ENCODE results near the gene HPX.

The HPX gene

GRCh38 chr11:6415797-6416196, 25.0 kb downstream of the HPX start:
- Histone ChIP-seq H3K4me3 (replicated peaks; ENCODE audit: insufficient read depth, low read length) (no peak overlapping the region), H3K27me3 (ENCODE audit: insufficient read depth, poor library complexity, severe bottlenecking) (peaks cover 32% of the 10 kb centered on the region), H3K27ac (replicated peaks) (no peak overlapping the region)
- DNase-seq (ENCODE audit: low read depth in 1 of 2, low spot score in 1 of 2): no peak
- TF ChIP-seq CTCF (IDR thresholded peaks at IDR 0.05; ENCODE audit: insufficient read depth, low read length): no peak

GRCh38 chr11:6414874-6415328, 25.9 kb downstream of the HPX start:
- Histone ChIP-seq H3K4me3 (replicated peaks; ENCODE audit: insufficient read depth, low read length) (no peak overlapping the region), H3K27ac (replicated peaks) (no peak overlapping the region), H3K27me3 (ENCODE audit: insufficient read depth, poor library complexity, severe bottlenecking) (peaks cover 26% of the 10 kb centered on the region)
- DNase-seq (ENCODE audit: low read depth in 1 of 2, low spot score in 1 of 2): peak; percentile 13 to 45
- TF ChIP-seq GABPA (IDR thresholded peaks at IDR 0.05; ENCODE audit: low read depth): no peak
- no peak for TF ChIP-seq SPI1 (IDR thresholded peaks at IDR 0.05; ENCODE audit: borderline replicate concordance, low read depth)
- TF ChIP-seq REST (IDR thresholded peaks at IDR 0.05; ENCODE audit: insufficient replicate concordance, low read depth): no peak
- no peak for TF ChIP-seq POLR2AphosphoS5 (IDR thresholded peaks at IDR 0.05; ENCODE audit: low read depth)
- TF ChIP-seq CTCF (IDR thresholded peaks at IDR 0.05; ENCODE audit: insufficient read depth, low read length): no peak

- Histone ChIP-seq H3K27ac (replicated peaks) (no peak overlapping the region), H3K27me3 (ENCODE audit: insufficient read depth, poor library complexity, severe bottlenecking) (peaks cover 20% of the 10 kb centered on the region), H3K4me3 (replicated peaks; ENCODE audit: insufficient read depth, low read length) (no peak overlapping the region)
- DNase-seq (ENCODE audit: low read depth in 1 of 2, low spot score in 1 of 2): no peak
- TF ChIP-seq CTCF (IDR thresholded peaks at IDR 0.05; ENCODE audit: insufficient read depth, low read length) (no peak), REST (IDR thresholded peaks at IDR 0.05; ENCODE audit: insufficient replicate concordance, low read depth) (no peak), GABPA (IDR thresholded peaks at IDR 0.05; ENCODE audit: low read depth) (no peak), POLR2AphosphoS5 (IDR thresholded peaks at IDR 0.05; ENCODE audit: low read depth) (no peak)
These were observed 27.0 kb downstream of the HPX start for GRCh38 chr11:6413791-6414201.

GRCh38 chr11:6411594-6412031, 29.2 kb downstream of the HPX start:
- Histone ChIP-seq H3K27me3 (ENCODE audit: insufficient read depth, poor library complexity, severe bottlenecking) (no peaks in the 10 kb centered on the region), H3K27ac (replicated peaks) (no peak overlapping the region), H3K4me3 (replicated peaks; ENCODE audit: insufficient read depth, low read length) (no peak overlapping the region)
- DNase-seq (ENCODE audit: low read depth in 1 of 2, low spot score in 1 of 2): no peak
- no peak for TF ChIP-seq POLR2AphosphoS5 (IDR thresholded peaks at IDR 0.05; ENCODE audit: low read depth)
- TF ChIP-seq GABPA (IDR thresholded peaks at IDR 0.05; ENCODE audit: low read depth): no peak
- TF ChIP-seq REST (IDR thresholded peaks at IDR 0.05; ENCODE audit: insufficient replicate concordance, low read depth): no peak
- TF ChIP-seq SPI1 (IDR thresholded peaks at IDR 0.05; ENCODE audit: borderline replicate concordance, low read depth): no peak
- TF ChIP-seq CTCF (IDR thresholded peaks at IDR 0.05; ENCODE audit: insufficient read depth, low read length): no peak
